GM19025 (cell line): Measurements from ENCODE around the gene MYO1E.
A peak's percentile ranks its signal among the peaks of the same experiment; 100 is the strongest.

Experiments used
- ATAC-seq: cut with Tn5 transposase; IDR thresholded peaks from one replicate; pipeline ENCODE4 v1.9.1; 2021; ENCODE audit warnings: mild to moderate bottlenecking, low read depth, moderate library complexity; ENCODE audit not compliant: unreplicated experiment

The MYO1E gene

GRCh38 chr15:59205839-59206622 lies 166.6 kb downstream of the MYO1E start:
- ATAC-seq: no peak

GRCh38 chr15:59203657-59204056 lies 169.0 kb downstream of the MYO1E start:
- ATAC-seq: no peak

GRCh38 chr15:59203008-59203407 lies 169.7 kb downstream of the MYO1E start:
- no peak for ATAC-seq

- ATAC-seq: no peak
Measured at GRCh38 chr15:59200560-59200959, 172.1 kb downstream of the MYO1E start.

GRCh38 chr15:59199626-59200465 lies 172.8 kb downstream of the MYO1E start:
- no peak for ATAC-seq

GRCh38 chr15:59197454-59197853 lies 175.2 kb downstream of the MYO1E start:
- ATAC-seq: no peak

- ATAC-seq: no peak
Measured at GRCh38 chr15:59196416-59196815, 176.3 kb downstream of the MYO1E start.

GRCh38 chr15:59194639-59195325 lies 177.9 kb downstream of the MYO1E start:
- ATAC-seq: no peak

GRCh38 chr15:59191855-59192237 lies 180.8 kb downstream of the MYO1E start:
- no peak for ATAC-seq

GRCh38 chr15:59190291-59190690 lies 182.4 kb downstream of the MYO1E start:
- no peak for ATAC-seq

- ATAC-seq: no peak
Measured at GRCh38 chr15:59189241-59189640, 183.4 kb downstream of the MYO1E start.

GRCh38 chr15:59186501-59186900 lies 186.2 kb downstream of the MYO1E start:
- no peak for ATAC-seq

- ATAC-seq: no peak
Measured at GRCh38 chr15:59185725-59186124, 186.9 kb downstream of the MYO1E start.

- no peak for ATAC-seq
Measured at GRCh38 chr15:59180945-59181600, 191.6 kb downstream of the MYO1E start.

- no peak for ATAC-seq
Measured at GRCh38 chr15:59179717-59180116, 193.0 kb downstream of the MYO1E start.

GRCh38 chr15:59178151-59178695 lies 194.4 kb downstream of the MYO1E start:
- no peak for ATAC-seq

GRCh38 chr15:59177317-59177660 lies 195.4 kb downstream of the MYO1E start:
- ATAC-seq: no peak

- ATAC-seq: no peak
Measured at GRCh38 chr15:59176653-59177316, 195.9 kb downstream of the MYO1E start.

GRCh38 chr15:59174835-59175831 lies 197.5 kb downstream of the MYO1E start:
- ATAC-seq: peak; percentile 74
